IMR-90 (cell line): ENCODE measurements around the gene LTF. TPM values are rescaled to one million over a fixed set of nuclear protein-coding genes. Genes with fewer than 3 reads are reported as not detected.

Experiments used
- ATAC-seq: fragments of 200-7000 bp; cut with Tn5 transposase; 2 replicates; pipeline ENCODE4 v1.9.1; 2020; ENCODE audit warnings: low read depth, mild to moderate bottlenecking, moderate library complexity
- BruUV-seq: library from RNA; stranded (reverse); fragments of 400-500 nt; replicated peaks from 2 replicates; lab custom pipeline; 2021; lab: Mats Ljungman, UMichigan
- CTCF ChIA-PET: fragments of 300-600 bp; formaldehyde crosslinking; extraction: SDS; loops from one replicate; lab custom pipeline; 2021; ENCODE audit warnings: antibody characterized with exemption; lab: Yijun Ruan, JAX
- POLR2A ChIA-PET: fragments of 300-600 bp; sonication (Branson Sonifier 250); formaldehyde crosslinking; loops from one replicate; lab custom pipeline; 2022; ENCODE audit warnings: antibody characterized with exemption; ENCODE audit not compliant: unreplicated experiment; lab: Charles Lee
- DNase-seq: peaks from one replicate; pipeline ENCODE4 v3.0.0; 2013
- H2AFZ ChIP-seq: replicated peaks from 2 replicates; pipeline ENCODE3; 2013; ENCODE audit warnings: low read length, mild to moderate bottlenecking; ENCODE audit not compliant: poor library complexity
- H2AK5ac ChIP-seq: 2 replicates; pipeline ENCODE4 v1.6.1; 2013; ENCODE audit warnings: low read depth, low read length, inconsistent platforms
- H2AK9ac ChIP-seq: replicated peaks from 2 replicates; pipeline ENCODE3; 2013; ENCODE audit warnings: mild to moderate bottlenecking, low read depth, low read length, moderate library complexity; ENCODE audit not compliant: poor library complexity
- H2BK120ac ChIP-seq: 2 replicates; pipeline ENCODE4 v1.6.1; 2013; ENCODE audit warnings: low read depth, low read length, inconsistent platforms
- H2BK15ac ChIP-seq: 3 replicates; pipeline ENCODE4 v1.6.1; 2013; ENCODE audit warnings: low read depth, low read length, inconsistent platforms
- H2BK20ac ChIP-seq: 2 replicates; pipeline ENCODE4 v1.6.1; 2013; ENCODE audit warnings: low read depth, mild to moderate bottlenecking, inconsistent platforms, low read length, moderate library complexity
- H2BK5ac ChIP-seq: 2 replicates; pipeline ENCODE4 v1.6.1; 2013; ENCODE audit warnings: mild to moderate bottlenecking, low read depth, low read length, inconsistent platforms; ENCODE audit not compliant: poor library complexity, severe bottlenecking
- H3K14ac ChIP-seq: replicated peaks from 2 replicates; pipeline ENCODE4 v1.6.1; 2013; ENCODE audit warnings: low read depth, low read length, inconsistent platforms
- H3K18ac ChIP-seq: 2 replicates; pipeline ENCODE4 v1.6.1; 2013; ENCODE audit warnings: low read depth, low read length, control low read depth
- H3K23ac ChIP-seq: 2 replicates; pipeline ENCODE4 v1.6.1; 2013; ENCODE audit warnings: low read depth, low read length, inconsistent platforms
- H3K27ac ChIP-seq: 2 replicates; pipeline ENCODE4 v1.5.1; 2013; ENCODE audit warnings: mild to moderate bottlenecking, control low read depth, low read length; ENCODE audit not compliant: insufficient read depth
- H3K27me3 ChIP-seq: 2 replicates; pipeline ENCODE4 v1.6.1; 2013; ENCODE audit warnings: low read length; ENCODE audit not compliant: control insufficient read depth, insufficient read depth
- H3K36me3 ChIP-seq: 2 replicates; pipeline ENCODE4 v1.6.1; 2013; ENCODE audit warnings: low read length, mixed read lengths; ENCODE audit not compliant: control insufficient read depth, insufficient read depth
- H3K4ac ChIP-seq: 2 replicates; pipeline ENCODE4 v1.6.1; 2013; ENCODE audit warnings: low read depth, low read length, inconsistent platforms
- H3K4me1 ChIP-seq: 2 replicates; pipeline ENCODE4 v1.6.1; 2013; ENCODE audit warnings: low read length, mixed read lengths; ENCODE audit not compliant: control insufficient read depth, insufficient read depth
- H3K4me2 ChIP-seq: 2 replicates; pipeline ENCODE4 v1.6.1; 2013; ENCODE audit warnings: low read depth, mild to moderate bottlenecking, control low read depth, low read length, moderate library complexity
- H3K4me3 ChIP-seq: 2 replicates; pipeline ENCODE4 v1.5.1; 2013; ENCODE audit warnings: low read depth, mild to moderate bottlenecking, control low read depth, low read length, moderate library complexity; ENCODE audit not compliant: insufficient read depth
- H3K56ac ChIP-seq: 2 replicates; pipeline ENCODE4 v1.6.1; 2013; ENCODE audit warnings: low read length, inconsistent platforms; ENCODE audit not compliant: insufficient read depth; ENCODE audit errors: extremely low read depth
- H3K79me1 ChIP-seq, 2 experiments: 2 replicates each; pipeline ENCODE4 v1.6.1; 2013; ENCODE audit warnings: low read length in 2 of 2, inconsistent platforms in 1 of 2, low read depth in 1 of 2
- H3K9ac ChIP-seq: 2 replicates; pipeline ENCODE4 v1.6.1; 2013; ENCODE audit warnings: low read depth, low read length, control low read depth
- H3K9me1 ChIP-seq: 2 replicates; pipeline ENCODE4 v1.6.1; 2013; ENCODE audit warnings: low read length, inconsistent platforms; ENCODE audit not compliant: insufficient read depth
- H3K9me3 ChIP-seq: 2 replicates; pipeline ENCODE4 v1.6.1; 2013; ENCODE audit warnings: low read length; ENCODE audit not compliant: control insufficient read depth, insufficient read depth
- H4K20me1 ChIP-seq: 2 replicates; pipeline ENCODE4 v1.6.1; 2013; ENCODE audit warnings: low read length, inconsistent platforms; ENCODE audit not compliant: insufficient read depth
- H4K5ac ChIP-seq: 2 replicates; pipeline ENCODE4 v1.6.1; 2013; ENCODE audit warnings: mild to moderate bottlenecking, low read depth, low read length, control low read depth
- H4K8ac ChIP-seq, 2 experiments: 2 replicates each; pipeline ENCODE4 v1.6.1; 2013; ENCODE audit warnings: low read depth in 2 of 2, low read length in 2 of 2, control low read depth in 1 of 2, inconsistent platforms in 1 of 2
- H4K91ac ChIP-seq: 2 replicates; pipeline ENCODE4 v1.6.1; 2013; ENCODE audit warnings: low read depth, low read length, inconsistent platforms; ENCODE audit not compliant: insufficient read depth
- BHLHE40 ChIP-seq: fragments of 150-350 bp; IDR thresholded peaks from 2 replicates; pipeline ENCODE4 v1.6.1; 2016; ENCODE audit warnings: mild to moderate bottlenecking, low read depth, low read length
- CEBPB ChIP-seq: IDR thresholded peaks from 2 replicates; pipeline ENCODE4 v1.6.1; 2012; ENCODE audit warnings: low read depth, low read length, improper control_type of control experiment
- CHD1 ChIP-seq: IDR thresholded peaks from 2 replicates; pipeline ENCODE4 v1.6.1; 2012; ENCODE audit warnings: low read depth, low read length, improper control_type of control experiment
- ELK1 ChIP-seq: fragments of 150-350 bp; IDR thresholded peaks from 2 replicates; pipeline ENCODE4 v1.6.1; 2016; ENCODE audit warnings: low read depth, mild to moderate bottlenecking, low read length, moderate library complexity, borderline replicate concordance
- FOS ChIP-seq: fragments of 150-350 bp; IDR thresholded peaks from 2 replicates; pipeline ENCODE4 v1.6.1; 2016; ENCODE audit warnings: low read depth, low read length
- MAFK ChIP-seq: IDR thresholded peaks from 2 replicates; pipeline ENCODE4 v1.6.1; 2012; ENCODE audit warnings: low read depth, low read length, improper control_type of control experiment
- MAZ ChIP-seq: IDR thresholded peaks from 2 replicates; pipeline ENCODE4 v1.6.1; 2012; ENCODE audit warnings: low read depth, mild to moderate bottlenecking, low read length, improper control_type of control experiment, moderate library complexity, borderline replicate concordance
- MXI1 ChIP-seq: IDR thresholded peaks from 2 replicates; pipeline ENCODE4 v1.6.1; 2012; ENCODE audit warnings: low read depth, mild to moderate bottlenecking, low read length, moderate library complexity, borderline replicate concordance
- NFE2L2 ChIP-seq: fragments of 150-350 bp; IDR thresholded peaks from 2 replicates; pipeline ENCODE4 v1.6.1; 2016; ENCODE audit warnings: low read depth, mild to moderate bottlenecking, low read length
- POLR2A ChIP-seq: IDR thresholded peaks from 2 replicates; pipeline ENCODE4 v1.6.1; 2012; ENCODE audit warnings: mild to moderate bottlenecking, low read depth, low read length
- RAD21 ChIP-seq: IDR thresholded peaks from 2 replicates; pipeline ENCODE4 v1.6.1; 2012; ENCODE audit warnings: low read length, improper control_type of control experiment
- RCOR1 ChIP-seq: IDR thresholded peaks from 2 replicates; pipeline ENCODE4 v1.6.1; 2012; ENCODE audit warnings: mild to moderate bottlenecking, low read length, improper control_type of control experiment; ENCODE audit not compliant: insufficient replicate concordance
- RFX5 ChIP-seq: IDR thresholded peaks from 2 replicates; pipeline ENCODE4 v1.8.0; 2012; ENCODE audit warnings: low read depth, mild to moderate bottlenecking, low read length, moderate library complexity
- SMC3 ChIP-seq: fragments of 150-350 bp; IDR thresholded peaks from 2 replicates; pipeline ENCODE4 v1.6.1; 2016; ENCODE audit warnings: low read depth, mild to moderate bottlenecking, antibody characterized with exemption, low read length, moderate library complexity
- USF2 ChIP-seq: fragments of 150-350 bp; IDR thresholded peaks from 2 replicates; pipeline ENCODE4 v1.6.1; 2017; ENCODE audit warnings: mild to moderate bottlenecking, antibody characterized with exemption, low read length, low read depth
- whole genome bisulfite sequencing, 2 experiments: methylation state at CpG; one replicate each; pipeline versions ENCODE4 v1.1.5 to v1.1.7; 2013; ENCODE audit warnings: missing lambda C conversion rate in 2 of 2; ENCODE audit not compliant: insufficient read length in 1 of 2; ENCODE audit errors: extremely low coverage in 2 of 2; 5-methylcytosine and 5-hydroxymethylcytosine counted together
- dilution Hi-C: fragments of 300-500 bp; cut with HindIII; formaldehyde crosslinking; loops from one replicate; pipeline ENCODE4 v1.14.3; 2018; ENCODE audit warnings: low sequenced_read_pairs; ENCODE audit not compliant: unreplicated experiment
- in situ Hi-C: fragments of 300-500 bp; cut with MboI; formaldehyde crosslinking; loops from 3 replicates; pipeline ENCODE4 v1.14.3; 2019; ENCODE audit warnings: low sequenced_read_pairs, inconsistent platforms, mixed read lengths
- intact Hi-C: fragments of 100-400 bp; cut with micrococcal nuclease; formaldehyde crosslinking; loops from 2 replicates; pipeline ENCODE4 v1.10.0; 2022
- polyA plus RNA-seq, 3 experiments: library from polyadenylated mRNA; depleted of rRNA; stranded (reverse); fragments of >200 nt; gene quantifications; 2 replicates each; pipeline ENCODE4 v1.2.3, GENCODE V29; 2012; ENCODE audit warnings: low replicate concordance in 1 of 3
- total RNA-seq: library from RNA; depleted of rRNA; stranded (reverse); fragments of >200 nt; gene quantifications from 2 replicates; pipeline ENCODE4 v1.2.3, GENCODE V29; 2012
- TF ChIP-seq, protein P1 (sequence below): conservative IDR thresholded peaks from 2 replicates; pipeline ENCODE4 v1.5.1; 2012; ENCODE audit warnings: mild to moderate bottlenecking, low read depth, low read length, improper control_type of control experiment

LTF gene
- total and polyA plus RNA-seq, 2 of the 4 experiments (the other 2 are of a cell fraction): not detected

DNA sequence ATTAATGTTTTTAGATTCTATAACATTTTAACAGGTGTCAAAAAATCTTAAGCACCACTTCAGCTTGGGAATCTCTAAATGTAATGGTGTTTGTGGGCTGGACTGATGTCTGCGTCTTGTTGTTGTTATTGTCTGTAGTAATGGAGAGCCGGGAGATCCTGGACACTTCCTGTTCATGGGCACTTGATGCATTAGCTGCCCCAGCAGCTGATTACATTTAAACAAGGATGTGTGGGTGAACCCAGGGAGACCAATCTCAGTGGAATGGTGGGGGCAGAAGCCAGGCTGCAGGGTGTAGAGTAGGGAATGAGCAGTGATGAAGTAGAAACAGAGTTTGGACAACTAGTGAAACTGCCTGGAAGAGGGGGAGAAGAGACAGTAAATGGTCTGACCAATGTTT, 65.6 kb downstream of the LTF start:
- no peak overlapping the region for H4K8ac ChIP-seq
- no peak overlapping the region for H2AFZ ChIP-seq
- H2BK5ac ChIP-seq: no peak overlapping the region
- no peaks in the 10 kb centered on the region for H4K20me1 ChIP-seq
- intact Hi-C loops: no loop called here
- H3K4me2 ChIP-seq: no peak overlapping the region
- peaks cover under 1% of the 10 kb centered on the region; the same call in 1 of the 2 replicates for H3K27me3 ChIP-seq
- H3K79me1 ChIP-seq: no peaks in the 10 kb centered on the region
- no peak overlapping the region for H3K27ac ChIP-seq
- ATAC-seq (no peak), DNase-seq (no peak)
- BruUV-seq: no TSS peak
- peaks cover 7% of the 10 kb centered on the region for H3K4me1 ChIP-seq
- H2BK120ac ChIP-seq: no peak overlapping the region
- no peak overlapping the region for H3K56ac ChIP-seq
- no peak overlapping the region for H4K5ac ChIP-seq
- CTCF ChIA-PET: interaction anchor here (1.3 kb wide), 1 partner anchor 90 kb away, joined by 4 read pairs; no protein-coding TSS in a partner anchor
- no peak overlapping the region for H4K91ac ChIP-seq
- no peak overlapping the region for H3K9ac ChIP-seq
- H3K14ac ChIP-seq: no peak overlapping the region
- in situ Hi-C loops: no loop called here
- TF ChIP-seq ELK1 (no peak), MXI1 (no peak), POLR2A (no peak), RAD21 (no peak), USF2 (no peak), BHLHE40 (no peak), NFE2L2 (no peak), CHD1 (no peak), RFX5 (no peak), SMC3 (no peak), MAZ (no peak), RCOR1 (no peak), CEBPB (no peak), FOS (no peak), MAFK (no peak)
- TF ChIP-seq, protein P1, sequence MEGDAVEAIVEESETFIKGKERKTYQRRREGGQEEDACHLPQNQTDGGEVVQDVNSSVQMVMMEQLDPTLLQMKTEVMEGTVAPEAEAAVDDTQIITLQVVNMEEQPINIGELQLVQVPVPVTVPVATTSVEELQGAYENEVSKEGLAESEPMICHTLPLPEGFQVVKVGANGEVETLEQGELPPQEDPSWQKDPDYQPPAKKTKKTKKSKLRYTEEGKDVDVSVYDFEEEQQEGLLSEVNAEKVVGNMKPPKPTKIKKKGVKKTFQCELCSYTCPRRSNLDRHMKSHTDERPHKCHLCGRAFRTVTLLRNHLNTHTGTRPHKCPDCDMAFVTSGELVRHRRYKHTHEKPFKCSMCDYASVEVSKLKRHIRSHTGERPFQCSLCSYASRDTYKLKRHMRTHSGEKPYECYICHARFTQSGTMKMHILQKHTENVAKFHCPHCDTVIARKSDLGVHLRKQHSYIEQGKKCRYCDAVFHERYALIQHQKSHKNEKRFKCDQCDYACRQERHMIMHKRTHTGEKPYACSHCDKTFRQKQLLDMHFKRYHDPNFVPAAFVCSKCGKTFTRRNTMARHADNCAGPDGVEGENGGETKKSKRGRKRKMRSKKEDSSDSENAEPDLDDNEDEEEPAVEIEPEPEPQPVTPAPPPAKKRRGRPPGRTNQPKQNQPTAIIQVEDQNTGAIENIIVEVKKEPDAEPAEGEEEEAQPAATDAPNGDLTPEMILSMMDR: no peak
- 38% methylated on average over 1 of the region's 2 CpGs; no CpG with 5 or more reads in 1 of the 2 experiments for WGBS, 2 experiments
- POLR2A ChIA-PET: no interaction called here
- H3K9me3 ChIP-seq: no peaks in the 10 kb centered on the region
- H3K4ac ChIP-seq: no peak overlapping the region
- H2AK5ac ChIP-seq: no peak overlapping the region
- H3K23ac ChIP-seq: no peak overlapping the region
- H2AK9ac ChIP-seq: no peak overlapping the region
- no peak overlapping the region; the same call in 1 of the 2 replicates for H2BK20ac ChIP-seq
- dilution Hi-C loops: no loop called here
- H3K18ac ChIP-seq: no peak overlapping the region
- no peaks in the 10 kb centered on the region for H3K36me3 ChIP-seq
- H3K9me1 ChIP-seq: no peaks in the 10 kb centered on the region; the same call in 1 of the 2 replicates
- H3K4me3 ChIP-seq: no peak overlapping the region
- no peak overlapping the region for H2BK15ac ChIP-seq
